Mesothelial cell of epicardium (in vitro differentiated cells): ENCODE data around the gene ZNF586. TPM values are rescaled to one million over a fixed set of nuclear protein-coding genes. Genes with fewer than 3 reads are reported as not detected.

Experiments
- DNase-seq, 2 experiments: peaks; one replicate each; pipeline ENCODE4 v3.0.0; 2021; ENCODE audit warnings: low spot score in 2 of 2; ENCODE audit not compliant: unreplicated experiment in 2 of 2
- H3K27ac Mint-ChIP-seq: 2 replicates; pipeline ENCODE4 v1.8.0; 2021; ENCODE audit warnings: mixed read lengths
- H3K27me3 Mint-ChIP-seq: 2 replicates; pipeline ENCODE4 v1.8.0; 2021; ENCODE audit warnings: low read depth, mixed read lengths
- H3K36me3 Mint-ChIP-seq: 2 replicates; pipeline ENCODE4 v1.8.0; 2021; ENCODE audit warnings: mixed read lengths
- H3K4me1 Mint-ChIP-seq: 2 replicates; pipeline ENCODE4 v1.8.0; 2021; ENCODE audit warnings: mixed read lengths
- H3K4me3 Mint-ChIP-seq: 2 replicates; pipeline ENCODE4 v1.8.0; 2021; ENCODE audit warnings: mild to moderate bottlenecking, moderate library complexity, mixed read lengths
- H3K9me3 Mint-ChIP-seq: 2 replicates; pipeline ENCODE4 v1.8.0; 2021; ENCODE audit warnings: mixed read lengths
- total RNA-seq: library from RNA; stranded (reverse); gene quantifications from 3 replicates; pipeline ENCODE4 v1.2.1, GENCODE V29; 2021
- TF ChIP-seq, protein P1 (sequence below): fragments of 200-600 bp; sonication (generic); IDR thresholded peaks from one replicate; pipeline ENCODE4 v1.5.0; 2021; ENCODE audit warnings: antibody characterized with exemption; ENCODE audit not compliant: unreplicated experiment

ZNF586 gene
- total RNA-seq, 1 donor from 2014 or later = 31.3 TPM

GRCh38 chr19:57747472-57747807 lies 22.0 kb upstream of the ZNF586 start:
- peaks cover 31% of the 10 kb centered on the region for H3K9me3 Mint-ChIP-seq
- H3K27ac Mint-ChIP-seq = peak overlapping the region; percentile 96
- peaks cover 44% of the 10 kb centered on the region for H3K36me3 Mint-ChIP-seq

GRCh38 chr19:57748029-57748428 lies 21.4 kb upstream of the ZNF586 start:
- H3K27ac Mint-ChIP-seq = peak overlapping the region; percentile 96
- peaks cover 15% of the 10 kb centered on the region for H3K4me1 Mint-ChIP-seq
- H3K36me3 Mint-ChIP-seq = peaks cover 49% of the 10 kb centered on the region

More at GRCh38 chr19:57747472-57747807, 22.0 kb upstream of the ZNF586 start:
- TF ChIP-seq, protein P1, sequence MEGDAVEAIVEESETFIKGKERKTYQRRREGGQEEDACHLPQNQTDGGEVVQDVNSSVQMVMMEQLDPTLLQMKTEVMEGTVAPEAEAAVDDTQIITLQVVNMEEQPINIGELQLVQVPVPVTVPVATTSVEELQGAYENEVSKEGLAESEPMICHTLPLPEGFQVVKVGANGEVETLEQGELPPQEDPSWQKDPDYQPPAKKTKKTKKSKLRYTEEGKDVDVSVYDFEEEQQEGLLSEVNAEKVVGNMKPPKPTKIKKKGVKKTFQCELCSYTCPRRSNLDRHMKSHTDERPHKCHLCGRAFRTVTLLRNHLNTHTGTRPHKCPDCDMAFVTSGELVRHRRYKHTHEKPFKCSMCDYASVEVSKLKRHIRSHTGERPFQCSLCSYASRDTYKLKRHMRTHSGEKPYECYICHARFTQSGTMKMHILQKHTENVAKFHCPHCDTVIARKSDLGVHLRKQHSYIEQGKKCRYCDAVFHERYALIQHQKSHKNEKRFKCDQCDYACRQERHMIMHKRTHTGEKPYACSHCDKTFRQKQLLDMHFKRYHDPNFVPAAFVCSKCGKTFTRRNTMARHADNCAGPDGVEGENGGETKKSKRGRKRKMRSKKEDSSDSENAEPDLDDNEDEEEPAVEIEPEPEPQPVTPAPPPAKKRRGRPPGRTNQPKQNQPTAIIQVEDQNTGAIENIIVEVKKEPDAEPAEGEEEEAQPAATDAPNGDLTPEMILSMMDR = no peak
- Mint-ChIP-seq H3K4me3 (peak overlapping the region; percentile 99), H3K4me1 (peaks cover 15% of the 10 kb centered on the region), H3K27me3 (no peaks in the 10 kb centered on the region)
- DNase-seq = no peak

DNA sequence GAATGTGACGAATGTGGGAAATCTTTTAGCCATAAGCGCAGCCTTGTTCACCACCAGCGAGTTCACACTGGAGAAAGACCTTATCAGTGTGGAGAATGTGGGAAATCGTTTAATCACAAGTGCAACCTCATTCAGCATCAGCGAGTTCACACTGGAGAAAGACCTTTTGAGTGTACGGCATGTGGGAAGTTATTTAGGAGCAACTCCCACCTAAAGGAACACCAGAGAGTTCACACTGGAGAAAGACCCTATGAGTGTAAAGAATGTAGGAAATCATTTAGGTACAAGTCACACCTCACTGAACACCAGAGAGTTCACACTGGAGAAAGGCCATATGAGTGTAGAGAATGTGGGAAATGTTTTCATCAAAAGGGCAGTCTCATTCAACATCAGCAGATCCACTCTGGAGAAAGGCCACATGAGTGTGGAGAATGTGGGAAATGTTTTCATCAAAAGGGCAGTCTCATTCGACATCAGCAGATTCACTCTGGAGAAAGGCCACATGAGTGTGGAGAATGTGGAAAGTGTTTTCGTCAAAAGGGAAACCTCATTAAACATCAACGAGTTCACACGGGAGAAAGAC lies 15.3 kb upstream of the ZNF586 start:
- H3K9me3 Mint-ChIP-seq = peaks cover 58% of the 10 kb centered on the region
- TF ChIP-seq, protein P1 = no peak
- H3K4me1 Mint-ChIP-seq = no peaks in the 10 kb centered on the region
- H3K4me3 Mint-ChIP-seq = no peak overlapping the region
- no peaks in the 10 kb centered on the region for H3K27me3 Mint-ChIP-seq
- DNase-seq = no peak
- peaks cover 87% of the 10 kb centered on the region for H3K36me3 Mint-ChIP-seq
- no peak overlapping the region for H3K27ac Mint-ChIP-seq

More at GRCh38 chr19:57748029-57748428, 21.4 kb upstream of the ZNF586 start:
- DNase-seq = no peak
- H3K9me3 Mint-ChIP-seq = peaks cover 37% of the 10 kb centered on the region
- H3K4me3 Mint-ChIP-seq = peak overlapping the region; percentile 99
- H3K27me3 Mint-ChIP-seq = no peaks in the 10 kb centered on the region
- TF ChIP-seq, protein P1 = no peak

GRCh38 chr19:57755031-57755430 lies 14.4 kb upstream of the ZNF586 start:
- TF ChIP-seq, protein P1 = no peak
- Mint-ChIP-seq H3K27me3 (no peaks in the 10 kb centered on the region), H3K4me1 (no peaks in the 10 kb centered on the region), H3K27ac (no peak overlapping the region), H3K4me3 (no peak overlapping the region), H3K36me3 (peaks cover 84% of the 10 kb centered on the region), H3K9me3 (peaks cover 54% of the 10 kb centered on the region)
- DNase-seq = no peak

DNA sequence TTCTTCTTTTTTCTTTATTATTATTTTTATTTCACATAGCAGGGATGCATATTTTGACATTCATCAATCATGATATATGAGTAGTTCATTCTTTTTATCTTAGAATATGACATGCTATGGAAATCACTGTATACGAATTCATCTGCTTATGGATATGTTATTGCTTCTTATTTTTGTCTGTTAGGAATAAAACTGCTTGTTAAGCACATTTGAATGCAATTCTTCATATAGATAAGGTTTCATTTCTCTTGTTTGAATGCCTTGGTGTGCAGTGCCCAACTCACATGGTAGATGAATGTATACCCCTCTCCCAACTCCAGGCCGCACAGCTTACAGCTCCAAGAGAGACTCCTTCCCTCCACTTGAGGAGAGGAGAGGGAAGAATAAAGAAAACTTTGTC lies 11.5 kb upstream of the ZNF586 start:
- DNase-seq = no peak

More for the DNA sequence above, 11.5 kb upstream of the ZNF586 start:
- TF ChIP-seq, protein P1 = no peak
- Mint-ChIP-seq H3K36me3 (peaks cover 74% of the 10 kb centered on the region), H3K27me3 (no peaks in the 10 kb centered on the region), H3K27ac (no peak overlapping the region), H3K4me3 (no peak overlapping the region), H3K9me3 (peaks cover 33% of the 10 kb centered on the region), H3K4me1 (no peaks in the 10 kb centered on the region)
